CD14-positive monocyte (primary cell): ENCODE data around the gene NFKBIZ. TPM values are rescaled to one million over a fixed set of nuclear protein-coding genes. Genes with fewer than 3 reads are reported as not detected.

Experiments used
- DNase-seq, 3 donors: peaks; one replicate each; pipeline ENCODE4 v3.0.0-alpha.2; 2011 to 2022
- H2AFZ ChIP-seq: 2 replicates; pipeline ENCODE4 v1.6.0; 2012; ENCODE audit warnings: mild to moderate bottlenecking, low read depth, low read length, inconsistent platforms; ENCODE audit not compliant: insufficient read depth, poor library complexity, severe bottlenecking
- H3K27ac ChIP-seq, 2 donors: 1 replicate in 1 of 2; 2 replicates in 1 of 2; pipeline ENCODE4 v1.5.1; 2012 to 2013; ENCODE audit warnings: low read length in 2 of 2, control low read depth in 1 of 2, inconsistent platforms in 1 of 2, low read depth in 1 of 2, mild to moderate bottlenecking in 1 of 2
- H3K27me3 ChIP-seq, 2 donors: one replicate each; pipeline versions ENCODE4 v1.6.0 to v1.6.1; 2011 to 2013; ENCODE audit warnings: low read length in 2 of 2; ENCODE audit not compliant: control insufficient read depth in 2 of 2, insufficient read depth in 2 of 2
- H3K36me3 ChIP-seq, 2 donors: replicated peaks in 1 of 2; 1 replicate in 1 of 2; 2 replicates in 1 of 2; pipeline versions ENCODE4 v1.5.1 to v1.6.1; 2012 to 2013; ENCODE audit warnings: low read length in 2 of 2, control low read depth in 1 of 2, inconsistent platforms in 1 of 2, mild to moderate bottlenecking in 1 of 2; ENCODE audit not compliant: insufficient read depth in 2 of 2, control insufficient read depth in 1 of 2
- H3K4me1 ChIP-seq, 2 donors: 1 replicate in 1 of 2; 2 replicates in 1 of 2; pipeline versions ENCODE4 v1.5.1 to v1.6.1; 2012 to 2013; ENCODE audit warnings: low read length in 2 of 2, control low read depth in 1 of 2, inconsistent platforms in 1 of 2, mild to moderate bottlenecking in 1 of 2, moderate library complexity in 1 of 2; ENCODE audit not compliant: insufficient read depth in 2 of 2, control insufficient read depth in 1 of 2
- H3K4me2 ChIP-seq: replicated peaks from 2 replicates; pipeline ENCODE3; 2012; ENCODE audit warnings: low read length, moderate library complexity, mild to moderate bottlenecking; ENCODE audit not compliant: poor library complexity, severe bottlenecking; ENCODE audit errors: extremely low read depth
- H3K4me3 ChIP-seq, 3 experiments: fragments of 200-600 bp in 1 of 3; sonication (generic) in 1 of 3; replicated peaks in 1 of 3; 1 replicate in 2 of 3; 2 replicates in 1 of 3; pipeline ENCODE4 v1.5.1; 2011 to 2013; ENCODE audit warnings: low read length in 3 of 3, mild to moderate bottlenecking in 3 of 3, control low read depth in 2 of 3, low read depth in 2 of 3, inconsistent platforms in 1 of 3, moderate library complexity in 1 of 3
- H3K79me2 ChIP-seq: 2 replicates; pipeline ENCODE4 v1.6.0; 2012; ENCODE audit warnings: mild to moderate bottlenecking, control low read depth, inconsistent platforms, low read length, moderate library complexity; ENCODE audit not compliant: insufficient read depth
- H3K9ac ChIP-seq: 2 replicates; pipeline ENCODE4 v1.6.0; 2017; ENCODE audit warnings: low read length, mild to moderate bottlenecking; ENCODE audit not compliant: insufficient read depth, poor library complexity, severe bottlenecking
- H3K9me3 ChIP-seq, 2 donors: replicated peaks in 1 of 2; 1 replicate in 1 of 2; 2 replicates in 1 of 2; pipeline versions ENCODE4 v1.5.1 to v1.6.1; 2012 to 2013; ENCODE audit warnings: low read length in 2 of 2, control low read depth in 1 of 2; ENCODE audit not compliant: control insufficient read depth in 1 of 2, insufficient read depth in 1 of 2
- H4K20me1 ChIP-seq: 2 replicates; pipeline ENCODE4 v1.6.0; 2012; ENCODE audit warnings: mild to moderate bottlenecking, low read length, control low read depth, moderate library complexity; ENCODE audit not compliant: insufficient read depth
- H3K27ac Mint-ChIP-seq, 7 donors: one replicate each; pipeline ENCODE4 v1.8.0; 2020; ENCODE audit warnings: mild to moderate bottlenecking in 7 of 7, mixed read lengths in 7 of 7, moderate library complexity in 6 of 7, inconsistent platforms in 2 of 7
- H3K27me3 Mint-ChIP-seq, 3 donors: one replicate each; pipeline ENCODE4 v1.8.0; 2021 to 2022; ENCODE audit warnings: low read depth in 3 of 3, mild to moderate bottlenecking in 3 of 3, mixed read lengths in 3 of 3, moderate library complexity in 3 of 3, inconsistent platforms in 1 of 3
- H3K36me3 Mint-ChIP-seq, 2 donors: one replicate each; pipeline ENCODE4 v1.8.0; 2020; ENCODE audit warnings: mixed read lengths in 2 of 2, inconsistent platforms in 1 of 2, mild to moderate bottlenecking in 1 of 2
- H3K4me1 Mint-ChIP-seq: one replicate; pipeline ENCODE4 v1.8.0; 2020; ENCODE audit warnings: mild to moderate bottlenecking, mixed read lengths
- H3K4me3 Mint-ChIP-seq, 2 donors: one replicate each; pipeline ENCODE4 v1.8.0; 2020; ENCODE audit warnings: mild to moderate bottlenecking in 2 of 2, mixed read lengths in 2 of 2, moderate library complexity in 1 of 2
- H3K9me3 Mint-ChIP-seq, 7 donors: one replicate each; pipeline ENCODE4 v1.8.0; 2020 to 2022; ENCODE audit warnings: mixed read lengths in 7 of 7, mild to moderate bottlenecking in 6 of 7, moderate library complexity in 6 of 7, inconsistent platforms in 2 of 7
- CTCF ChIP-seq: fragments of 200-600 bp; IDR thresholded peaks from one replicate; pipeline ENCODE4 v1.8.0; 2022; ENCODE audit warnings: antibody characterized with exemption, mild to moderate bottlenecking
- WGBS: methylation state at CpG from one replicate; pipeline ENCODE4 v1.1.5; 2013; ENCODE audit warnings: missing lambda C conversion rate; ENCODE audit not compliant: insufficient coverage; 5-methylcytosine and 5-hydroxymethylcytosine counted together
- intact Hi-C, 2 donors: fragments of 100-400 bp; cut with micrococcal nuclease; formaldehyde crosslinking; loops; one replicate each; pipeline versions ENCODE4 v1.15.0 to v1.15.1; 2023
- polyA plus RNA-seq, 3 donors: library from polyadenylated mRNA; depleted of rRNA in 1 of 3; unstranded in 2 of 3; stranded (reverse) in 1 of 3; fragments of 300-500 nt in 2 of 3; fragments of >200 nt in 1 of 3; fragmentation: Illumina TruSeq in 2 of 3; gene quantifications; 1 replicate in 2 of 3; 2 replicates in 1 of 3; pipeline ENCODE4 v1.2.3, GENCODE V29; 2012 to 2021

Gene NFKBIZ
- polyA plus RNA-seq, 3 donors = 71.0 to 592 (median 84.9) TPM

- Mint-ChIP-seq H3K36me3 (peaks cover 20% of the 10 kb centered on the region in 2 donors), H3K27ac (peak overlapping the region; percentile 94 to 98 (median 96)), H3K4me3 (peak overlapping the region in 1 of 2 donors; percentile 65), H3K27me3 (no peaks in the 10 kb centered on the region), H3K4me1 (peaks cover 43% of the 10 kb centered on the region), H3K9me3 (peaks cover 0 to 6% (median 0%) of the 10 kb centered on the region in 7 donors)
- DNase-seq = peak; percentile 73 to 91 (median 85)
- no CpG with 5 or more reads among the region's 3 CpGs for WGBS
- H3K36me3 ChIP-seq = peaks cover 7 to 14% of the 10 kb centered on the region in 2 donors
- intact Hi-C loops = loop anchor here (5.0 to 10.0 kb wide), 2 partner anchors 35 to 177 kb away; no protein-coding TSS in a partner anchor
- no peak for TF ChIP-seq CTCF
- H3K4me2 ChIP-seq = peak overlapping the region; percentile 75
- H3K4me3 ChIP-seq = peak overlapping the region in 1 of 3 experiments; percentile 100
- peaks cover 44% of the 10 kb centered on the region for H3K79me2 ChIP-seq
- peaks cover 30% of the 10 kb centered on the region for H4K20me1 ChIP-seq
- H3K9ac ChIP-seq = no peak overlapping the region
- H3K4me1 ChIP-seq = peaks cover 41 to 49% of the 10 kb centered on the region in 2 donors
- H2AFZ ChIP-seq = peak overlapping the region; percentile 8
- no peaks in the 10 kb centered on the region for H3K9me3 ChIP-seq
- no peaks in the 10 kb centered on the region for H3K27me3 ChIP-seq
- peak overlapping the region; percentile 78 to 96 for H3K27ac ChIP-seq
Measured at GRCh38 chr3:101847328-101847727, 2.0 kb upstream of the NFKBIZ start.

DNA sequence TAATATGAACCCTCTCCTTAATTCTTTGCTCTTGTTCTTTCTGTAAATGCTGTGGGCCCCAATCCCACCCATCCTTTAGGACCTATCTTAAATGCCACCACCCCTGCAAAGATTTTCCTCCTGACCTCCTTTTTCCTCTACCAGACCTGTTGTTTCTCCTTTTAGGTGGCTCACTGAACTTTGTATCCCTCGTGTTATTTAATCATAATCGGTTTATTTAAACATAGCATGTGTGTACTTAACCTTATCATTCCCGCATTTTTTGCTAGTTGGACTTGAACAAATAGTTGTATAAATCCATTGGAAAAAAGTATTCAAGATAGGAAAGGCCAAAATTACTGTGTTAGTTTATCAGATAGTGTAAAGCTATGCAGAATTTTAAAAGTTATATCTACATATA lies 988 bp upstream of the NFKBIZ start:
- Histone ChIP-seq H3K36me3 (peaks cover 17 to 24% of the 10 kb centered on the region in 2 donors), H3K27me3 (no peaks in the 10 kb centered on the region), H4K20me1 (peaks cover 40% of the 10 kb centered on the region), H3K4me3 (peak overlapping the region; percentile 40 to 100 (median 53)), H3K9me3 (no peaks in the 10 kb centered on the region), H3K27ac (peak overlapping the region; percentile 85 to 96), H2AFZ (no peak overlapping the region), H3K4me2 (peak overlapping the region; percentile 75), H3K9ac (peak overlapping the region; percentile 99), H3K79me2 (peaks cover 54% of the 10 kb centered on the region), H3K4me1 (peaks cover 39 to 50% of the 10 kb centered on the region in 2 donors)
- H3K4me3 Mint-ChIP-seq = peak overlapping the region; percentile 79 to 86
- no peak for TF ChIP-seq CTCF
- no peaks in the 10 kb centered on the region for H3K27me3 Mint-ChIP-seq
- H3K36me3 Mint-ChIP-seq = peaks cover 28 to 30% of the 10 kb centered on the region in 2 donors
- no CpG with 5 or more reads among the region's 3 CpGs for WGBS
- peaks cover 0 to 6% (median 0%) of the 10 kb centered on the region in 7 donors for H3K9me3 Mint-ChIP-seq
- peaks cover 45% of the 10 kb centered on the region for H3K4me1 Mint-ChIP-seq
- DNase-seq = no peak
- intact Hi-C loops = loop anchor here (5.0 to 10.0 kb wide), 2 partner anchors 36 to 176 kb away; no protein-coding TSS in a partner anchor
- H3K27ac Mint-ChIP-seq = peak overlapping the region; percentile 94 to 98 (median 96)
